ENCODE results near the gene GNAI2.
A peak's percentile ranks its signal among the peaks of the same experiment; 100 is the strongest.

Gene GNAI2

GRCh38 chr3:50235716-50236483 lies at the start of gene GNAI2:
Gene GNAI2, plus strand, starts transcription at chr3:50236204. Its CDS starts 132 bp downstream, at chr3:50236336.
- Histone ChIP-seq H3K27ac (peak within 1 kb of the TSS; percentile 69 to 95 (median 88)), H3K4me3 (peak within 1 kb of the TSS; percentile 56 to 91 (median 72))

- Histone ChIP-seq H3K27ac (no peak overlapping the region), H3K4me3 (no peak overlapping the region)
These were observed 48.3 kb upstream of the GNAI2 start for GRCh38 chr3:50187750-50188149.

- no peak overlapping the region for H3K4me3 ChIP-seq
- H3K27ac ChIP-seq: peak overlapping the region in 2 of 21 experiments; percentile 17
These were observed 46.7 kb upstream of the GNAI2 start for GRCh38 chr3:50189274-50189673.

GRCh38 chr3:50189989-50190388 lies 46.0 kb upstream of the GNAI2 start:
- Histone ChIP-seq H3K4me3 (no peak overlapping the region), H3K27ac (no peak overlapping the region)

DNA sequence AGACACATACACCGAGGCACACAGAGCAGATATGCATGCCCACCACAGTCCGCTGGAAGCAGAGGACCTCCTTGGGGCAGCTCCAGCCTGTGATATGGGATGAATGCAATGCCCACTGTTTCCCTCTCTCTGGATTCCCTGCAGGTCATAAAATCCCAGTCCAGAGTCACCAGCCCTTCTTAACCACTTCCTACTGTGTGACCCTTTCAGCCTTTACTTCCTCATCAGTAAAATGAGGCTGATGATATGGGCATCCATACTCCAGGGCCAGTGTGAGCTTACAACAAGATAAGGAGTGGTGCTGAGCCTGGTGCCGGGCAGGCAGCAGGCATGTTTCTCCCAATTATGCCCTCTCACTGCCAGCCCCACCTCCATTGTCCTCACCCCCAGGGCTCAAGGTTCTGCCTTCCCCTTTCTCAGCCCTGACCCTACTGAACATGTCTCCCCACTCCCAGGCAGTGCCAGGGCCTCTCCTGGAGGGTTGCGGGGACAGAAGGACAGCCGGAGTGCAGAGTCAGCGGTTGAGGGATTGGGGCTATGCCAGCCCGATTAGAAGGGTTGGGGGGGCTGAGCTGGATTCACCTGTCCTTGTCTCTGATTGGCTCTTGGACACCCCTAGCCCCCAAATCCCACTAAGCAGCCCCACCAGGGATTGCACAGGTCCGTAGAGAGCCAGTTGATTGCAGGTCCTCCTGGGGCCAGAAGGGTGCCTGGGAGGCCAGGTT lies 44.9 kb upstream of the GNAI2 start, which contains the start of gene GNAT1:
Gene GNAT1 (plus strand): TSS at position 675 of the 725 bp plus-strand sequence. CDS start 116 bp downstream, outside the sequence.
- H3K4me3 ChIP-seq: no peak within 1 kb of the TSS
- H3K27ac ChIP-seq: no peak within 1 kb of the TSS

DNA sequence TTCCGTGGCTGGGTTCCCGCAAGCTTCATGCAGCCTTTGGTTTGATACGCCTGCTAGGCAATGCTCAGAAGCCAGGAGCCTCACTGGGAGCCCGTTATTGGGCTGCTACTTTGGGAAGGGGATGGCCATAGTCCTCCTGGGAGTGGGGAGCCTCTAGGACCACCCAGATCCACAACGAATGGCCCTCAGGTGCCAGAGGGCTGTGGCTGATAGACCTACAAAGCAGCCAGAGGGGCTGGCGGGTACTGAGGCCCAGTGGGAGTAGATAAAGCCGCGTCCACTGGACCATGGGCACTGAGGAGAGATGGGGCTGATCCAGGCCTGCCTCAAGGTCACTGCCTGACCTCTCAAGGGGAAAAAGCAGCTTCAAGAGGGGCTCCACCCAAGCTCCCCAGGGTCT lies 43.9 kb upstream of the GNAI2 start:
- H3K4me3 ChIP-seq: no peak overlapping the region
- no peak overlapping the region for H3K27ac ChIP-seq

DNA sequence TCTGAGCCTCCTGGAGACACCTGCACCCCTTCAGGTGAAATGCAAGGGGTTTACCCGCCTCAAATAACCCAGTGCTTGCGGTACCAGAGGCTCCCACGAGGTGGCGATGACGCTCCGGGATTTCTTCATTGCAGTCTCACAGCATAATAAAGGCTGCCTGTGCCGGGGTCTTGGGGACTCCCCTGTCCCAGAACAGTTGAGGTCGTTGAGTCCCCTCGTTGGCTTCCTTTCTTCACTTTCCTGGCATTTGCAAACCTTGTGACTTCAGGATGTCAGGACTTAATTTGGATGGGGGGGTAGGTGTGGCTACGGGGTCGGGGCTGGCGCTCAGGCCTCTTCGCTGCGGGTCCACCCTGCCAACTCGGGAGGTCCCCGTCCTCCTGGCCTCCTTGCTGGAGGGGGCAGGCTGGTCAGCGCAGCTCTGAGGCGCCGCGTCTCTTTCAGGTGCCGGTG lies 43.3 kb upstream of the GNAI2 start:
- H3K27ac ChIP-seq: no peak overlapping the region
- H3K4me3 ChIP-seq: no peak overlapping the region

DNA sequence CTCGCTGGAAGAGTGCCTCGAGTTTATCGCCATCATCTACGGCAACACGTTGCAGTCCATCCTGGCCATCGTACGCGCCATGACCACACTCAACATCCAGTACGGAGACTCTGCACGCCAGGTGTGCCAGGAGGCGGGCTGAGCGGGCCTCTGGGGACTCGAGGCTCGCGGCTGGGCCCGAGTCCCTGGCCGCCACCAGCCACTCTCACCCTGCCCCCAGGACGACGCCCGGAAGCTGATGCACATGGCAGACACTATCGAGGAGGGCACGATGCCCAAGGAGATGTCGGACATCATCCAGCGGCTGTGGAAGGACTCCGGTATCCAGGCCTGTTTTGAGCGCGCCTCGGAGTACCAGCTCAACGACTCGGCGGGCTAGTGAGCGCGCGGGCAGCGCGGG lies 42.7 kb upstream of the GNAI2 start:
- Histone ChIP-seq H3K4me3 (no peak overlapping the region), H3K27ac (no peak overlapping the region)

DNA sequence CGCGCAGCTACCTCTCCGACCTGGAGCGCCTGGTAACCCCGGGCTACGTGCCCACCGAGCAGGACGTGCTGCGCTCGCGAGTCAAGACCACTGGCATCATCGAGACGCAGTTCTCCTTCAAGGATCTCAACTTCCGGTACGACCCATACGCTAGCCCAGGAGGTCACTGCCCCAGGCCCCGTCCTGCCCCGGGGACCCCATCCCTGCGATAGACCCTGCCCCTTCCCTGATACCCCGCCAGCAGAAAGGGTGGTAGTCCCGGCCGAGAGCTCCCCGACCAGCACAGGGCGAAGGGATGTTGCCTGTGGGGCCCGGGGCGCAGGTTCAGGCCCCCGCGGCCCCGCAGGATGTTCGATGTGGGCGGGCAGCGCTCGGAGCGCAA lies 42.3 kb upstream of the GNAI2 start:
- H3K4me3 ChIP-seq: no peak overlapping the region
- H3K27ac ChIP-seq: no peak overlapping the region

- Histone ChIP-seq H3K27ac (no peak overlapping the region), H3K4me3 (no peak overlapping the region)
These were observed 41.7 kb upstream of the GNAI2 start for GRCh38 chr3:50194128-50194902.

GRCh38 chr3:50194903-50195500 lies 41.0 kb upstream of the GNAI2 start:
- no peak overlapping the region for H3K27ac ChIP-seq
- H3K4me3 ChIP-seq: no peak overlapping the region

- Histone ChIP-seq H3K4me3 (no peak overlapping the region), H3K27ac (no peak overlapping the region)
These were observed 40.3 kb upstream of the GNAI2 start for GRCh38 chr3:50195501-50196252.

GRCh38 chr3:50196253-50196801 lies 39.7 kb upstream of the GNAI2 start:
- Histone ChIP-seq H3K4me3 (no peak overlapping the region), H3K27ac (no peak overlapping the region)

DNA sequence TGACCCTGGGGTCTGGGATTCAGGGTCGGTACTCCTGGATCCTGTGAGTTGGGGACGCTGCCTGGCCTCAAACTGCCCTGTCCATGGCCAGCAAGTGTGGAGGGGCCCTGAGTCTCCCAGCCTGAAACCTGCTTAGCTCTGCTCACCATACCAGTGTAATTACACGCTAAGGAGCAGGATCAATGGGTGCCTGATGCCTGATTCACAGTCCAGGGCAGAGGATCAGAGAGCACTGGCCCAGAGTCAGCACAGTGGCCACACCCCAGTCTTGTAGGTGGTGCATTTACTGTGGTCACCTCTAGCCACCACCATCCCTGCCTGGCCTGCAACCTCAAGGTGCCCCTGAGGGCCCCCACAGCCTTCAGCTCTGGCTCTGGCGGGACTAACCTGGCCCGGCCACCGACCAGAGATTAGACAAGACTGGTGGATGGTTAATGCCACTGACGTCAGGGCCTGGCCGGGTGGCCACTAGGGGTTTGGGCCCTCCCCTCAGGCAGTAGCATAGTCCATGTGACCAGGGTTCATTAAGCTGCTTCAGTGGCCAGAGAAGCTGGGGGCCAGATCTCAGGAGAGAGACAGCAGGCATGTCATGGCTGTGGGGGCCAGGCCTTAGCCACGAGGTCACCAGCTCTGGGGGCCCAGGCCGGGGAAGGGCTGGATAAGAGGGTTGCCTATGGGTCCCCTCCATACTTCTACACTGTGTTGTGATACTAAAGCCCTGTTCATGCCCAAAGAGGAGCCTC lies 34.3 kb upstream of the GNAI2 start:
- no peak overlapping the region for H3K27ac ChIP-seq
- no peak overlapping the region for H3K4me3 ChIP-seq

DNA sequence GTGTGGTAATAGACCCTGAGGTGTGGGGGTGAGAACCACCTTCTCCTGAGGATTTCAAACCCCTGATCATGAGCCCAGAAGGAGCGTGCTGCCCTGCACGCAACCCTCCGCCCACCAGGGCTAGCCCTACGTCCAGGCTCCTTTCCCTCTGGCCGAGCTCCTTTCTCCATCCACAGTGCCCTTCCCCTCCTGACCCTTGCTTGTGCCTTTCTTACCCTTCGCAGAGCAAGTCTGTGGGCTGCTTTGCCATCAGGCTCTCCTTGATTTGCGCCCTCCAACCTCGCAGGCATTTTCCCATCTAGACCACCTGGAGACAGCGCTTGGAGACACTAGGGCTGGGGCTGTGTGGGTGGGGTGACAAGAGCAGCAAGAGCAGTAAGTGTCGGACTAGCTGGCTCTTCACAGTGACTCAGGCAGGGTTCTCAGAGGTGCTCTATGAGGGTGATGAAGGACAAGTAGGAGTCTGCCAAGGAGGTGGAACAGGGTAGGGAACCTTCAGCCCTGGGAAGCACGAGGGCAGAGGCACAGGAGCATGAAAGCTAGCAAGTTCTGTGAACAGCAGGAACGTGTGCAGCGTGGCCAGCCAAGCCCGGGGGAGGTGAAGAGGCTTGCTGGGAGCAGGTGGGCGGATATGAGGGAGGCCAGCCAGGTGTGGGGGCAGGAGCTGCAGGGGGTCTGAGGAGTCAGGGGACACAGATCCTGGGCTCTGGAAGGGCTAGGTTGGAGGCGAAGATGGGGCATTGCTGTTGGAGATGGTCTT lies 33.5 kb upstream of the GNAI2 start:
- no peak overlapping the region for H3K4me3 ChIP-seq
- H3K27ac ChIP-seq: no peak overlapping the region

- Histone ChIP-seq H3K4me3 (no peak overlapping the region), H3K27ac (no peak overlapping the region)
These were observed 32.7 kb upstream of the GNAI2 start for GRCh38 chr3:50203113-50203808.
